Inferior parietal cortex (tissue), 1 donor: ENCODE data around the gene CPNE1.
"Not testable (repeated sequence)": the region's sequence is repeated elsewhere in the genome, so short reads cannot be mapped to it uniquely, and the experiment has no call there.

ENCODE experiments used
- DNase-seq: peaks from one replicate; pipeline ENCODE4 v3.0.0-alpha.2; 2016; ENCODE audit errors: extremely low spot score

Gene CPNE1

GRCh38 chr20:35664466-35665206 lies at the start of gene CPNE1, which contains the start of gene RBM12:
CPNE1 (minus strand) TSS chr20:35664900; CDS start chr20:35632923, 31,977 bp downstream.
RBM12 (minus strand) TSS chr20:35664900; CDS start chr20:35655322, 9,578 bp downstream.
- peak; percentile 93 for DNase-seq

DNA sequence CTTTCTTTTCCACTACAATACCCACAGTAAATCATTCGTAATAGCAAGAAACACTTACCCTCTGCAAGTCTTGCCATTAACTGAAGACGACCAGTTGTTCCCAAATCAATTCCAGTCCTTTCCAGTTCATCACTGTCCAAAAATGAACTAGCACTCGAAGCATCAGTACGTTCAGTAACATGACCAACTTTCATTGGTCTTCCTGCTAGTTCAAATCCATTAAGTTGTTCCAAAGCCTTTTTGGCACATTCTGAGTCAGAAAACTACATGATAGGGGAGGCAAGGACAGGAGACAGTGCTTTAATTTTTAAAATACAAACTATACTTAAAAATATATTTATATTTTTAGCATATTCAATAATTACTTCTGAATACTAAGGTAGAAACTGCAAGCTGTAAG lies 49.4 kb upstream of the CPNE1 start:
- DNase-seq = no peak

GRCh38 chr20:35713120-35713519 lies 48.4 kb upstream of the CPNE1 start:
- DNase-seq = not testable (repeated sequence)

DNA sequence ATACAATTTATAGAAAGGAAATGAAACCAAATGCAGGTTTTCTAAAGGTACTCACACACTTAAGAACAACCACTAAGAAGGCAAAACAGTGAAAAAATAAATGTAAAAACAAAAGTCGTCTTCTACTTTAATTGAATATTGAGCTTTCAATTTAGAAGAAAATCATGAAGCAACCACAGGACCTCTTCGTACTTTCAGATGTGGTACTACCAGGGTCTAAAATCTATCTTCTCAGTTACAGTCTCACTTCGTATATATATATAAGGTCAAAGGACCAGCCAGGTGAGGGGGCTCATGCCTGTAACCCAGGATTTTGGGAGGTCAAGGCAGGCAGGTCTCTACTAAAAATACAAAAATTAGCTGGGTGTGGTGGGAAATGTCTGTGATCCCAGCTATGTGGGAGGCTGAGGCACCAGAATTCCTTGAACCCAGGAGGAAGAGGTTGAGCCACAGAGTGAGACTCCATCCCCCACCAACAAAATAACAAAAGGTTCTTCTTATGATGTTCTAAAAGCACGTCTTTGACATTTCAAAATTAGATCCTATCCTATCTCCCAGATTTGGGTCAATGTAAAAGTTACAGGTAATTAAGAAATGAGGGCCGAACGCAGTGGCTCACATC lies 47.0 kb upstream of the CPNE1 start:
- DNase-seq = no peak

DNA sequence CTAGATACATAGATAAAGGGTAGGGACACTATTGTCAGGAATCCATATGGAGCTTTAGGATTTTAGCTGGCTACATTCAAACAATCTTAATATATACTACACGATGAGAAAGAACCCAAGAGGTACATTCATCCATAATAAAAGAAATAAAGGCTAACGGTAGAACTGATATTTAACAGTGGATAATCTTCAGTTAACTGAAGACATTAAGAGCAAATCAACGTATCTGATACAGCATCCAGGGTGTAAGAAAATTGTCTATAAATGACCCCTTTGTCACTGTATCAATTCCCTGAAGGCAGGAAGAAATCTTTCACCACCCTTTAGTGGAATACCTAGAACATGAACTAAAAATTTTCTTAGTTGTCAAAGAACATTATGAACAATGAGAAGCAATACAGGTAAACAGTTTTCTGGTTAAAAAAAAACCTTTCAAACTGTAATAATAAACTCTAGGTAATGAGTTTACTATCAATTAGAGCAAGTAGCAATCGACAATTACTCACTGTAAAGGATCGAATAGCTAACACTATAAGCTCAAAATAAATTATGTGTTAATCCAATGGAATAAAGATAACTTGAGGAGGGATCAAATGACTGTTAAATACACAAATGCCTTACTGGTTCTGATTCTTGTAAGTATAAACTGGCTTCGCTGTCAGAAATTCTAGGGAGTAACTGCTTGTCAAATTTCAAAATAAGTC lies 46.3 kb upstream of the CPNE1 start:
- DNase-seq = no peak

- DNase-seq = no peak
Measured at GRCh38 chr20:35710039-35710438, 45.3 kb upstream of the CPNE1 start.

DNA sequence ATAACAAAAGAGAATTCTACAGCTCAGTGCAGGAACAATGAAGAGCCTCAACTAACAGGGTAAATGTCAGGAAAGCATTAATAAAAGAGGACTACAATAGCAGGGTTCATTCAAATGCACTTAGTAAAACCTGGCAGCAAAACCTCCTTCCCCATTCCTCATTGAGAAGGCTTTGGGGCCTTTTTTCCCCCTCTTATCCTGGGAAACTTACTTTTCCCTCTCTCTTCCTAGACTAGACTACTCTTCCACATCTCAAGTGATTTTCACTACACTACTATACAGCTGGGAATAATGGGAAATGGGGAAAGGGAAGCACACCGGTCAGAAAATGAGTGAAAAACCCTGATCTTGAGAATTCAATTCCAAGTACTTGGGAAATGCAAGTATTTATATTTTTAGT lies 44.6 kb upstream of the CPNE1 start:
- no peak for DNase-seq

DNA sequence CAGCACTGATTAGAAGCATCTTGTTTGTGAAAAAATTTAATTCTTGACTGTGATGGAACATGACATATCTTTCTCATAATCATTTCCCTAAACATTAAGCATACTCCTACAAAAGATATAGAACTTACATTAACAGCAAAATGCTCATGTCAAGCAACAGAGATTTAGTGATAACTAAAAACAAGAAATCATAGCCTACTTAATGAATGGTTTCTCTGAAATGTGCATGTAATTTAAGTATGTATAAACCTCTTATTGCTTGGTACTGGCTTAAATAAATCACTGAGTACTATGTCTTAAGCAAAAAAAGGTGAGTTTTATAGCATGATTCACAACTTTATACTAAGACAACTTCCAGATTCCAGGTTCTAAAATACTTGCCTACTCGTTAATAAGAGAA lies 43.8 kb upstream of the CPNE1 start:
- DNase-seq = no peak

GRCh38 chr20:35706591-35707529 lies 42.2 kb upstream of the CPNE1 start:
- DNase-seq = not testable (repeated sequence)

DNA sequence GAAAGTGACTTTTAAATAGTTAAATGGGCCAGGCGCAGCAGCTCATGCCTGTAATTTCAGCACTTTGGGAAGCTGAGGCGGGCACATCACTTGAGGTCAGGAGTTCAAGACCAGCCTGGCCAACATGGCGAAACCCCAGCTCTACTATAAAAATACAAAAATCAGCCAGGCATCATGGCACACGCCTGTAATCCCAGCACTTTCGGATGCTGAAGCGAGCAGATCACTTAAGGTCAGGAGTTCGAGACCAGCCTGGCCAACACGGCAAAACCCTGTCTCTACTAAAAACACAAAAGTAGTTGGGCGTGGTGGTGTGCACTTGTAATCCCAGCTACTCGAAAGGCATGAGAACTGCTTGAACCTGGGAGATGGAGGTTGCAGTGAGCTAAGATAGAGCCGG lies 41.2 kb upstream of the CPNE1 start:
- not testable (repeated sequence) for DNase-seq

DNA sequence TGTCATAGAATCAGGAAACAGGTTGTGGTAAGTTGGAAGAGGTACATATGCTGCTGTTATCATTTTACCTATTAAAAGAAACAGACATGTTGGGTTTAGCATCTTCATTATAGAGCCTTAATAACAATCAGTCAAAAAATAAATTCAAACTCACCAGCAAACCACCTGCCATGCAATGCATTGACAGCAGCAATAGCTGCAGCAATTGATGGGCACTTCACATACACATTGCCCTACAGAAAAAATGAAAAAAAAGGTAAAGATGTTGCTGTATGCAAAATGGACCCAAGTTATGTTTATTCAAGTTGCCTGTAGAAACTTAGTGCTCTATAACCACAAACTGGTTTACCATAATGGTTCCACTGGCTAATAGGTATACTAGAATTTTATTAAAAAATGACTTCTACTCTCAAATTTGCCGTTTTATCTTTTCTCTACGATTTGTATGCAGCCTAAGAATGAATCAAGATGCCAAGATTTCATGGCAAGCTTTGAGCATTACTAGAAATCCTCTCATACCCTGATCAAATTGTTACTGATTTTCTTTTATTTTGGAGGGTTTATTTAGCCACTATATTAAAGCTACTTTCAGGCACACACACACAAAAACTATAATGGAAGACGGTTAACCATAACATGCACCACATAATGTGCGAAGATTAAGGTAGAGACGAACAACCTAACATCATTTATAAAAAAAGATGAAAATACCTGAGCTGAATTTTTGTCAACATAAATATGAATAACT lies 40.0 kb upstream of the CPNE1 start:
- no peak for DNase-seq

DNA sequence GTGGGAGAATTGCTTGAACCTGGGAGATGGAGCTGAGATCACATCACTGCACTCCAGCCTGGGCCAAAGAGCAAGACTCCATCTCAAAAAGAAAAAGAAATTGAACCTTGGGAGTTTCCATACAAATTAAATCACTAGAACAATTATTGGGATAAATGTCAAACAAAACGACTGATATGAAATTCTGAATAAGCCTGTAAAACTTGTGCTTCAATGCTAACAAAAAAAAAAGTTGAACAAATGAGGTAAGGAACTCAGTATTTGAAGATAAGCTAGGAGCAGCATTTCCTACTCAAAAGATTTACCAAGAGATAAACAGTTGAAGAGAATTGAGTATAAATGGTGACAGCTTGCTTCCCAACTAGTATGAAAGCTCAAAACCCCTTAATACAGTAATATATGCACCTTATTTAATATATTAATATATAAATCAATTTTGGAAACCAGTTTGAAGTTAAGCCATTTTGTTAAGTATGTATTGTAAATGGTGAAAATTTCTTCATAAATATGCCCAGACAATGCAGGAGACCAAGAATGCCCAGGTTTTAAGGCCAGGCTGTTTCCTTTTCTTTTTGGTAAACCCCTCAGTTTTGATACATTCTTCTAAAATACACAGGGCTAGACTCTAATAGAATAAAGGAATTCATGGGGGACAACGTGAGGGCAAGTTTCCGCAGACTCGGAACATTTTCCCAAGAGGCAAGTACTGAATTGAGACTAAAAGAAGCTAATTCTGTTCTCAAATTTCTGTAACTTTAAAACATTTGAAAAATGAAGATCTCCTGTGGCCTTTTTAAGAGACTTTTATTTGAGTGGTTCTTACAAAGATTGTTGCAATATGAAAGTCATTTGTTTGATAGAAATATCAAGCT lies 38.4 kb upstream of the CPNE1 start:
- no peak for DNase-seq

GRCh38 chr20:35702051-35702823 lies 37.5 kb upstream of the CPNE1 start:
- no peak for DNase-seq

DNA sequence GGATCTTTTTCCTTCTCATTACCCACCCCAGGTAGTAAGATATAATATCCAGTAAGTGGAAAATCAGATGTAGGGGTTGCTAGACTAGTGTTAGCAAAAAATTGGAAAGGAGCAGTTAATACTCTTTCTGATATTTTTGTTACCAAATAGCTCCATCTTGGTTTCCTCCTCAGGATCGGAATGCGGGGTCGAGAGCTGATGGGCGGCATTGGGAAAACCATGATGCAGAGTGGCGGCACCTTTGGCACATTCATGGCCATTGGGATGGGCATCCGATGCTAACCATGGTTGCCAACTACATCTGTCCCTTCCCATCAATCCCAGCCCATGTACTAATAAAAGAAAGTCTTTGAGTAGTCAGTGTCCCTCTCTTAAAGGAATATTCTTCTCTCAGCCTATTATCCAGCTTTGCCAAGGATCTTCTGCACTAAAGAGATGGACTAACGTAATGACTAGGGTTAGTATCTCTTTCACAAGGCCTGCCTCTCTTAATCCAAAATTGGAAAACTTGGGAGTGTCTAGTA lies 36.0 kb upstream of the CPNE1 start:
- DNase-seq = no peak

GRCh38 chr20:35699957-35700624 lies 35.4 kb upstream of the CPNE1 start:
- DNase-seq = no peak

GRCh38 chr20:35699127-35699956 lies 34.6 kb upstream of the CPNE1 start, which contains the start of the genes NFS1 and ROMO1:
NFS1 (minus strand) TSS chr20:35699352; CDS start chr20:35699288, 64 bp downstream.
ROMO1 (plus strand) TSS chr20:35699405; CDS start chr20:35699633, 228 bp downstream.
- DNase-seq = peak; percentile 88
